ENCODE measurements around the gene DUSP10.

Gene DUSP10

GRCh38 chr1:221741703-221742554 lies at the start of gene DUSP10:
DUSP10 (minus strand) TSS chr1:221742089; CDS start chr1:221739744, 2,345 bp downstream.
- peak; percentile 100 for DNase-seq

GRCh38 chr1:221788466-221788865 lies 46.6 kb upstream of the DUSP10 start:
- no peak for DNase-seq

- DNase-seq, result no peak
Observed at GRCh38 chr1:221786647-221787046, 44.8 kb upstream of the DUSP10 start.

- no peak for DNase-seq
Observed at GRCh38 chr1:221783936-221784335, 42.0 kb upstream of the DUSP10 start.

- DNase-seq, result peak; percentile 52
Observed at GRCh38 chr1:221783437-221783836, 41.5 kb upstream of the DUSP10 start.

GRCh38 chr1:221782970-221783369 lies 41.1 kb upstream of the DUSP10 start:
- no peak for DNase-seq

- DNase-seq, result no peak
Observed at GRCh38 chr1:221782477-221782876, 40.6 kb upstream of the DUSP10 start.

- DNase-seq, result no peak
Observed at GRCh38 chr1:221781102-221781755, 39.3 kb upstream of the DUSP10 start.

- no peak for DNase-seq
Observed at GRCh38 chr1:221780175-221780574, 38.3 kb upstream of the DUSP10 start.

GRCh38 chr1:221779771-221780170 lies 37.9 kb upstream of the DUSP10 start:
- DNase-seq, result no peak

GRCh38 chr1:221778535-221779142 lies 36.8 kb upstream of the DUSP10 start:
- DNase-seq, result peak; percentile 70

GRCh38 chr1:221778125-221778524 lies 36.2 kb upstream of the DUSP10 start:
- no peak for DNase-seq

- peak; percentile 84 for DNase-seq
Observed at GRCh38 chr1:221777431-221778072, 35.7 kb upstream of the DUSP10 start.

- DNase-seq, result peak; percentile 62
Observed at GRCh38 chr1:221776495-221777301, 34.8 kb upstream of the DUSP10 start.

- peak; percentile 50 for DNase-seq
Observed at GRCh38 chr1:221775206-221775605, 33.3 kb upstream of the DUSP10 start.

- DNase-seq, result no peak
Observed at GRCh38 chr1:221774054-221774842, 32.4 kb upstream of the DUSP10 start.

- DNase-seq, result no peak
Observed at GRCh38 chr1:221773383-221773782, 31.5 kb upstream of the DUSP10 start.

- no peak for DNase-seq
Observed at GRCh38 chr1:221772117-221772516, 30.2 kb upstream of the DUSP10 start.

- DNase-seq, result peak; percentile 23
Observed at GRCh38 chr1:221768444-221769066, 26.7 kb upstream of the DUSP10 start.

- DNase-seq, result no peak
Observed at GRCh38 chr1:221766210-221766609, 24.3 kb upstream of the DUSP10 start.

- DNase-seq, result no peak
Observed at GRCh38 chr1:221765527-221765926, 23.6 kb upstream of the DUSP10 start.

Measured in activated CD4-positive, alpha-beta T cell treated with anti-CD3 and anti-CD28 coated beads, Interleukin-2, amount 50 U/mL, for 16 hours (primary cell).